ENCODE results near the gene ABHD16A.

ABHD16A gene

GRCh38 chr6:31719001-31719400 lies 15.9 kb upstream of the ABHD16A start:
- Histone ChIP-seq H3K4me3 (no peak overlapping the region), H3K27ac (no peak overlapping the region)
- DNase-seq (ENCODE audit: low spot score): no peak
- TF ChIP-seq CTCF (IDR thresholded peaks at IDR 0.05): no peak

GRCh38 chr6:31718265-31718664 lies 15.1 kb upstream of the ABHD16A start:
- DNase-seq (ENCODE audit: low spot score): no peak
- Histone ChIP-seq H3K27ac (no peak overlapping the region), H3K4me3 (no peak overlapping the region)
- no peak for TF ChIP-seq CTCF (IDR thresholded peaks at IDR 0.05)

- Histone ChIP-seq H3K4me3 (no peak overlapping the region), H3K27ac (no peak overlapping the region)
- DNase-seq (ENCODE audit: low spot score): no peak
- TF ChIP-seq CTCF (IDR thresholded peaks at IDR 0.05): no peak
Observed at GRCh38 chr6:31717499-31718222, 14.5 kb upstream of the ABHD16A start.

GRCh38 chr6:31715022-31715958 lies 12.2 kb upstream of the ABHD16A start, which contains the start of gene LY6G6D:
TSS of gene LY6G6D (plus strand) at chr6:31715348. CDS start at chr6:31715356, 8 bp downstream.
- no peak within 1 kb of the TSS for H3K27ac ChIP-seq
- no peak within 1 kb of the TSS for H3K4me3 ChIP-seq
- TF ChIP-seq CTCF (IDR thresholded peaks at IDR 0.05): no peak
- no peak for DNase-seq (ENCODE audit: low spot score)

- no peak overlapping the region for H3K4me3 ChIP-seq
- no peak overlapping the region for H3K27ac ChIP-seq
- no peak for DNase-seq (ENCODE audit: low spot score)
- TF ChIP-seq CTCF (IDR thresholded peaks at IDR 0.05): no peak
Observed at GRCh38 chr6:31713991-31714684, 11.0 kb upstream of the ABHD16A start.

- Histone ChIP-seq H3K27ac (no peak overlapping the region), H3K4me3 (no peak overlapping the region)
- no peak for TF ChIP-seq CTCF (IDR thresholded peaks at IDR 0.05)
- no peak for DNase-seq (ENCODE audit: low spot score)
Observed at GRCh38 chr6:31713465-31713864, 10.3 kb upstream of the ABHD16A start.

All from coronary artery (tissue), 2 donors.